ENCODE results near the gene HTN3.
"Not testable (repeated sequence)": the region's sequence is repeated elsewhere in the genome, so short reads cannot be mapped to it uniquely, and the experiment has no call there.

HTN3 gene

DNA sequence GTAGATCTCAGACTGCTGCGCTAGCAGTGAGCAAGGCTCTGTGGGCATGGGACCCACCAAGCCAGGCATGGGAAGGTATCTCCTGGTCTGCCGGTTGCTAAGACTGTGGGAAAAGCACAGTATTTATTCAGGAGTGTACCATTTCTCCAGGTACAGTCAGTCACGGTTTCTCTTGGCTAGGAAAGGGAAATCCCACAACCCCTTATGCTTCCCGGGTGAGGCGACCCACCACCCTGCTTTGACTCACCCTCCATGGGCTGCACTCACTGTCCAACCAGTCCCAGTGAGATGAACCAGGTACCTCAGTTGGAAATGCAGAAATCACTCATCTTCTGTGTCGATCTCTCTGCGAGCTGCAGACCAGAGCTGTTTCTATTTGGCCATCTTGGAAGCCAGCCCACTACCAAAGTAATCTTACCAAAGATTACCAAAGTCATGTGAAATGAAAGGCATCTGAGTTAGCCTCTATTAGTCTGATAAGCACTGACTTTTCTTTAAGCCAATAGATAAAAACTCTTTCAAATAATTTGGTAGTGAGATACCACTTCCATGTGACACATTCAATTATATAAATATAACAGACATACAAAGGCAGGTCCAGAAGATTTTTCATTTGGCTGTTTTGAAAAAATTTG lies 13.5 kb downstream of the HTN3 start:
- in situ Hi-C loops (cut with HindIII; ENCODE audit: low pct_unique_long_range_greater_than_20kb, low sequenced_read_pairs): no loop called here
- DNase-seq (ENCODE audit: low read depth in 1 of 2, low spot score in 1 of 2): no peak
- no peak for TF ChIP-seq JUND (IDR thresholded peaks at IDR 0.05; ENCODE audit: low read depth)

DNA sequence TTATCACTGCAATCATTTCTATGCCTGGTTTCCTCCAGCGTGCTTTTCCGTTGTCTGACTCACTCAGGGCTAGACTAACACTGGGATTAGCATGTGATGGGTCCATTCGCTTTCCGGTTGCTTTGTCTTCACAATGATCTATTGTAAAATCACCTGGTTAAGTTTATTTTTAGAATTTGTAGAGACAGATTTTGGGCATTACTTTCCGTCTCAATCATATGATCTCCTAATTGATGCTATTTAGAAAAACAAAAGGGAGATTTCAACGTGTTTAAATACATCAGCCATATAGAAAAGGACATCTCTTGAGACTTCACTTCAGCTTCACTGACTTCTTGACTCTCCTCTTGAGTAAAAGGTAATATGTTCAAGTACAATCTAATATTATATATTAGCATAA lies 21.9 kb downstream of the HTN3 start, which contains the start of gene HTN1:
Gene HTN1 (plus strand): TSS at position 301 of the 400 bp plus-strand sequence. CDS start 2,639 bp downstream, outside the sequence.
- in situ Hi-C loops (cut with HindIII; ENCODE audit: low pct_unique_long_range_greater_than_20kb, low sequenced_read_pairs); DNase-seq (ENCODE audit: low read depth in 1 of 2, low spot score in 1 of 2): not testable (repeated sequence)

DNA sequence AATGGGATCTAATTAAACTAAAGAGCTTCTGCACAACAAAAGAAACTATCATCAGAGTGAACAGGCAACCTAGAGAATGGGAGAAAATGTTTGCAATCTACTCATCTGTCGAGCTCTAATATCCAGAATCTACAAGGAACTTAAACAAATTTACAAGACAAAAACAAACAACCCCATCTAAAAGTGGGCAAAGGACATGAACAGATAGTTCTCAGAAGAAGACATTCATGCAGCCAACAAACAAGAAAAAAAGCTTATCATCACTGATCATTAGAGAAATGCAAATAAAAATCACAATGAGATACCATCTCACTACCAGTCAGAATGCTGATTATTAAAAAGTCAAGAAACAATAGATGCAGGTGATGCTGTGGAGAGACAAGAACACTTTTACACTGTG lies 28.3 kb downstream of the HTN3 start:
- DNase-seq (ENCODE audit: low read depth in 1 of 2, low spot score in 1 of 2); in situ Hi-C loops (cut with HindIII; ENCODE audit: low pct_unique_long_range_greater_than_20kb, low sequenced_read_pairs): not testable (repeated sequence)

DNA sequence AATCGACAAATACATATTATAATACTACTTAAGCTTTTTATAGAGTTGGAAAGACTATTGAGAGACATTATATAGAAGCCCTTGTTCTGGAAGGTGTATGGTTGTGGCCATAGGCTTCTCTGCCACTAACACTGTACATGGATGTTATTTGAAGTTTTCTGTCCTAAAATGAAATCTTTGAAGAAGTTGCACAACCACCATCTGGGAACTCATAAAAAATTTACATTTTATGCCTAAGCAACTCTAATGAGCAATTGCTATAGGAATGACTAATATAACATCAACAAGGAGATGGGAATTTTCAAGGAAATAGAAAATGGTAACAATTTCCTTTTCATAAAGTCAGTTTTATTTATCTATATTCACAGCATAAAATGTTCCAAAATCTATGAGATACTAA lies 29.4 kb downstream of the HTN3 start:
- in situ Hi-C loops (cut with HindIII; ENCODE audit: low pct_unique_long_range_greater_than_20kb, low sequenced_read_pairs): no loop called here
- TF ChIP-seq JUND (IDR thresholded peaks at IDR 0.05; ENCODE audit: low read depth): no peak
- no peak for DNase-seq (ENCODE audit: low read depth in 1 of 2, low spot score in 1 of 2)

DNA sequence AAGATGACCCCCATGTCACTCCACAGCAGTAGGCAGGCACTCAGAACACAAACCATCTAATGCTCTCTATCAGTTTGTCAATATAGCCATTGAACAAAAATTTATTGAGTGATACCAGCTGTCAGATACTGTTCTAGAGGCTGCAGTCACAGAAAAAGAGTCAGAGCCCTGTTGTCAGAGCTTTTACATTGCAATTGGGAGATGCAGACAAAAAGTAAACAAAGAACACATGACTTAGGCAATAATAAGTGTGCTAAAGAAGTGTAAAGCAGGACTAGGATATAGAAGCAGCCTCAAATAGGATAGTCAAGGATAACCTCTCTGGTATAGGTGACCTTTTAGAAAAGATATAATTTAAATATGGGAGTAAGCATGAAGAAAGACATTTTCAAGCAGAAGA lies 30.9 kb downstream of the HTN3 start:
- no peak for TF ChIP-seq JUND (IDR thresholded peaks at IDR 0.05; ENCODE audit: low read depth)
- in situ Hi-C loops (cut with HindIII; ENCODE audit: low pct_unique_long_range_greater_than_20kb, low sequenced_read_pairs): no loop called here
- DNase-seq (ENCODE audit: low read depth in 1 of 2, low spot score in 1 of 2): no peak

DNA sequence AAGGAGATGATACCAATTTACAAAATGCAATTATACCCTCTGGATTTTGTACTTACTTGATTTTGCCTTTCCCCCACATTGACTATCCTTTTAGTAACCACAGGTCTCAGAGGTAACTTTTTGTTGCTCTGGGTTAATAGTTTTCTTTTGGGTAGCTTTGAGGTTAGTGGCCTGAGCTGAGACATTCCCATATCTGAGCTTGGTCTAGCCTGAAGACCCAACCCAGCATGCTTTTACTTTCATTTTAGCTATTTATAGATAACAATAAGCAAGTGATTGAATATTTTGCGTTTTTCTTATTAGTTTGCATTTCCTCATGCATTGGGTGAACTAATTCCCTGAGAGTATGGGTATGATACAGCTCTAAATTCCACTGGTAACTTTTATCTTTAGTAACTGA lies 33.7 kb downstream of the HTN3 start:
- no peak for DNase-seq (ENCODE audit: low read depth in 1 of 2, low spot score in 1 of 2)
- no peak for TF ChIP-seq JUND (IDR thresholded peaks at IDR 0.05; ENCODE audit: low read depth)
- in situ Hi-C loops (cut with HindIII; ENCODE audit: low pct_unique_long_range_greater_than_20kb, low sequenced_read_pairs): no loop called here

DNA sequence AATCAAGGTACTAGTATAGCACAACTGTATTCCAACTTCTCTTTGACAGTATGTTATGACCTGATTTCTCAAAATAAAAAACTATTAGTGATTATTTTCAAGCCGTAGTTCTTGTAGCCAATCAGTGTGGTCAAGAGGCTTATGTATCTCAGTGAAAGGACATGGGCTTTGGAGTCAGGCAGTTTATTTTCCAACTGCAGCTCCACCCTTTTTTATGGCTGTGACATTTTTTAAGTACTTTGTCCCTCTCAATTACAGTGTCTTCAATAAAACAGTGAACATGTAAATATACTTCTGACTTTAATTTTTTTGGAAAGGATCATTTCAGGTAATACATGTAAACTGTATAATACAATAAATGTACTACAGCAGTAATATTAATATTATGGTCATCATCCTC lies 51.9 kb downstream of the HTN3 start:
- in situ Hi-C loops (cut with HindIII; ENCODE audit: low pct_unique_long_range_greater_than_20kb, low sequenced_read_pairs): no loop called here
- DNase-seq (ENCODE audit: low read depth in 1 of 2, low spot score in 1 of 2): no peak
- no peak for TF ChIP-seq JUND (IDR thresholded peaks at IDR 0.05; ENCODE audit: low read depth)
